Measurements from ENCODE around the gene UROD.
"Not testable (repeated sequence)": the region's sequence is repeated elsewhere in the genome, so short reads cannot be mapped to it uniquely, and the experiment has no call there.

Gene UROD

GRCh38 chr1:45038661-45039364 is 26.8 kb downstream of the UROD start:
- no peak for DNase-seq (ENCODE audit: low read depth in 2 of 2)

DNA sequence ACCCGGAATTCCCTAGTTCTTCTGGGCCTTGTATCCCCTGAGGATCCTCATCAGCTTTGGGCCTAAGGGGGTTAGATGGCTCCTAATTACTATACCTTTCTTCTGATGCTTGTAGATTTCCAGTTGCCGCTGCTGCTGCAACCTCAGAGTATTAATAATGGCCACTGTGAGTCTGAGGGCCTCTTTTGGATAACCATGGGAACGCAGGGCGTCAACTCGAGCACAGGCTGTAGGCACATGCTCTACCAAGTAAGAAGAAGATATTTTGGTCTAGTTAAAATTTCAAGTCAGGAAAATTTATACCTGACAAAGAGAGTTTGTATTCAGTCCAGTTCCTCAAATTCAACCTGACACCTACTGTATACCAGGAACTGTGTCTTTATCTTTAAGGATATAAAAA is 28.2 kb downstream of the UROD start:
- no peak for DNase-seq (ENCODE audit: low read depth in 2 of 2)

DNA sequence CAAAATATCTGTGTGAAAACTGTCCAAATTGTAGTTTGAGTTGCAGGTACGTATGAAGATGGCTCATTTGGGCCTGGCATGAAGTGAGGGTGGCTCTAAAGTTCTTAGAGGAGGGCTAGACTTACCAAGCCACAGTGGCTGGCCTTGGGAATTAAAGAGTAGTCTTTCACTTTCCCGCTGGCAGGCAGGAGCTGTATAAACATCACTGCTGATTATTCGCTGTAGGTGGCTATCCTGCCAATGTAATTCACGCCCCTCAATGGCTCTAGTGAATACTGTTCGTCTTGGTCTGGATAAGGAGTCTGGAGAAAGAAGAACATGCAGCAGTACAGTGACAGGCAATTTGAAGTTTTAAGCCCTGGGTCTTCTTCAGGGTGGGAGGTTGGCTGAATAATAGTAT is 31.0 kb downstream of the UROD start:
- no peak for DNase-seq (ENCODE audit: low read depth in 2 of 2)

DNA sequence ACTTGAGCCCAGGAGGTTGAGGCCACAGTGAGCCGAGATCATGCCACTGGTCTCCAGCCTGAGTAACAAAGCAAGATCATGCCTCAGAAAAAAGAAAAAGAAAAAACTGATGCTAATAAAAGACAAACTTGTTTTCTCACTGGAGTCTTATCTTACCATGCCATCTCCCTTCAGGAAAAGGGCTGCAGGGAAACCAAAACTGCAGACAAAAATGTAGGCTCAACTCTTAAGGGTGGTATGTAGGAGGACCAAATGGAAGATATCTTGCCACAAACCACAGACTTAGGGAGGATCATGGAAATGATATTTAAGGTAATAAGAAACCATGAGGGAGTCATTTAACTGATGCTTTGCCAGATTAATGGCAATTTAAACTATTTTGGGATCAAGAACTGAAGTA is 32.9 kb downstream of the UROD start:
- DNase-seq (ENCODE audit: low read depth in 2 of 2), result no peak

DNA sequence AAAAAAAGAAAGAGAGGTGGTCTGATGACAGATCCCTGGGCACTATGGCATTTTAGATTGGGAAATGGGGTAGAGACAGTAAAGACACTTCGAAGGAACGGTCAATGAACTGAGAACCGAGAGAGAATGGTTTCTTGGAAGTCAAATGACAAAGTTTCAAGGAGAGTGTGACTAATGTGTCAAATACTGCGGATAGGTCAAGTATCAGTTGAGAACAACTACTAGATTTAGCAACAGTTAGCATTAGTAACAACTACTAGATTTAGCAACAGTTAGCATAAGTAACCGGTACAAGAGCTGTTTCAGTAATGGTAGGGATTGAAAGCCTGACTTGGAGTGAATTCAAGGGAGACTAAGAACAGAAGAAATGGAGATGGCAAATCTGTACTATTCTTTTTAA is 35.0 kb downstream of the UROD start:
- DNase-seq (ENCODE audit: low read depth in 2 of 2), result no peak

GRCh38 chr1:45051005-45051772 is 39.1 kb downstream of the UROD start:
- DNase-seq (ENCODE audit: low read depth in 2 of 2), result no peak

DNA sequence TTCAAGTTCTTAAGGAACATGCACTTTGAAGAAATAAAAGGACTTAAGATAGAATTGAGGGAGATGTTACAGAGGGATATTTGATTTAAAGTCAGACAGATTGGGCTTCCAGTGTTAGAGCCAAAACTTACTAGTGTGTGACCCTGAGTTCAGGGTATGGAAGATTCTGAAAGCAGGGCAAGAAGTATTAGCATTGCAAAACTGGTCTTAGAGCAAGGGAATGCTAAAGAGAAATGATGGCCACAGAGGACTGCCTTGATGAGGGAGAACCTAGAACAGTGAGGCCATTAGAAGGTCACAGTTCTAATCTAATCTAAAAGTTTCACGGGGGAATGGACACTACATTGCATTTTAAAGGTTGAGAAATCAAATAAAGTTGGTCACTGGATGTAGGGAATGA is 45.5 kb downstream of the UROD start:
- no peak for DNase-seq (ENCODE audit: low read depth in 2 of 2)

GRCh38 chr1:45059829-45060228 is 47.8 kb downstream of the UROD start:
- no peak for DNase-seq (ENCODE audit: low read depth in 2 of 2)

- not testable (repeated sequence) for DNase-seq (ENCODE audit: low read depth in 2 of 2)
Observed at GRCh38 chr1:45062463-45062862, 50.4 kb downstream of the UROD start.

GRCh38 chr1:45065083-45065482 is 53.0 kb downstream of the UROD start:
- no peak for DNase-seq (ENCODE audit: low read depth in 2 of 2)

Data from stimulated activated CD8-positive, alpha-beta memory T cell treated with anti-CD3 and anti-CD28 coated beads, Interleukin-2, amount 100 ng/mL, for 48 hours (primary cell).